Motor neuron (in vitro differentiated cells): Measurements from ENCODE around the gene TMEM18. TPM values are rescaled to one million over a fixed set of nuclear protein-coding genes. Genes with fewer than 3 reads are reported as not detected.

ENCODE experiments used
- ATAC-seq, 8 experiments: fragments of 200-7000 bp; cut with Tn5 transposase; replicated peaks in 6 of 8; 2 replicates each; pipeline ENCODE4 v1.8.0; 2021; ENCODE audit warnings: mild to moderate bottlenecking in 8 of 8, moderate library complexity in 8 of 8
- H3K27ac ChIP-seq, 2 donors: fragments of 250-450 bp; sonication (Bioruptor Pico); 2 replicates each; pipeline ENCODE4 v1.9.0; 2021; ENCODE audit warnings: antibody characterized with exemption in 2 of 2, mild to moderate bottlenecking in 2 of 2, moderate library complexity in 1 of 2
- H3K4me1 ChIP-seq, 2 donors: fragments of 250-450 bp; sonication (Bioruptor Pico); replicated peaks in 1 of 2; 2 replicates each; pipeline ENCODE4 v1.6.1; 2021; ENCODE audit warnings: antibody characterized with exemption in 2 of 2, mild to moderate bottlenecking in 2 of 2, moderate library complexity in 1 of 2
- H3K4me3 ChIP-seq, 5 donors: fragments of 250-450 bp; sonication (Bioruptor Pico); 2 replicates each; pipeline ENCODE4 v1.9.0; 2021; ENCODE audit warnings: antibody characterized with exemption in 5 of 5, mild to moderate bottlenecking in 5 of 5, moderate library complexity in 4 of 5
- WGBS, 10 experiments: fragments of 450-650 bp; shearing (Covaris generic); methylation state at CpG; one replicate each; pipeline ENCODE4 v1.0.0; 2022; 5-methylcytosine and 5-hydroxymethylcytosine counted together
- in situ Hi-C, 9 experiments: fragments of 400-800 bp; cut with MboI; loops; one replicate each; pipeline ENCODE4 v1.15.0; 2021; ENCODE audit warnings: low sequenced_read_pairs in 9 of 9, low pct_unique_long_range_greater_than_20kb in 2 of 9; ENCODE audit not compliant: unreplicated experiment in 9 of 9
- total RNA-seq, 8 experiments: library from RNA; unstranded; fragments of 300-600 nt; gene quantifications; 2 replicates each; pipeline versions ENCODE4 v1.2.3 to v1.2.4, GENCODE V29; 2022

TMEM18 gene
- total RNA-seq, 8 experiments from 2014 or later, result 10.5 to 16.0 (median 13.3) TPM

GRCh38 chr2:624551-625347 lies 52.5 kb downstream of the TMEM18 start:
- no peak overlapping the region for H3K4me3 ChIP-seq
- in situ Hi-C loops, result loop anchor here in 2 of 9 experiments (25.0 kb wide), 1 partner anchor 87 kb away; no protein-coding TSS in a partner anchor
- 13 to 100% (median 68%) methylated on average over 1 to 5 of the region's 11 CpGs; no CpG with 5 or more reads in 2 of the 10 experiments for WGBS, 10 experiments

DNA sequence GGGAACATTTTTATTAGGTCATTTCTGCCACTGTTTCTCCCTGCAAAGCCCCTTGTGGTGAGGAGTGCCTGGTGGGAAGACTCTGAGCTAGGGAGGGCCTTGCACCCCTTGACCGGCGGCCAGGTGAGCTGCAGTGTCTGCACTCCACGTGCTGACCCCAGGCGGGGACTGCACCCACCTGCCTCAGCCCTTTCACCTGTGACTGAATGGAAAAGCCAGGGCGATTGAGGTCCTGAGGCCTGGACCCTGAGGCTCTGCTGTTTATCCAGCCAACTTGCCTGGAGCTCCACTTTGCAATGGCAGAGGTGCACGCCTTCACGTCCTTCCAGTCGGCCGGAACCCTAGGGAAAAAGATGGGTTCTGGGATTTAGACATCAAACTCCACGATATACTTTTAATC lies 53.1 kb downstream of the TMEM18 start:
- Histone ChIP-seq H3K4me3 (no peak overlapping the region), H3K4me1 (peaks cover 27 to 28% of the 10 kb centered on the region in 2 donors), H3K27ac (no peak overlapping the region)
- 0 to 87% (median 80%) methylated on average over 1 to 8 of the region's 10 CpGs; no CpG with 5 or more reads in 3 of the 10 experiments for WGBS, 10 experiments
- in situ Hi-C loops, result no loop called here
- ATAC-seq, result no peak

More at GRCh38 chr2:624551-625347, 52.5 kb downstream of the TMEM18 start:
- Histone ChIP-seq H3K27ac (no peak overlapping the region), H3K4me1 (peaks cover 27 to 28% of the 10 kb centered on the region in 2 donors)
- ATAC-seq, result no peak

GRCh38 chr2:623130-623922 lies 53.9 kb downstream of the TMEM18 start:
- Histone ChIP-seq H3K4me1 (peaks cover 27 to 28% of the 10 kb centered on the region in 2 donors), H3K4me3 (no peak overlapping the region), H3K27ac (no peak overlapping the region)
- ATAC-seq, result peak in 4 of 8 experiments; percentile 16 to 65 (median 39)
- 25 to 100% (median 69%) methylated on average over 1 to 13 of the region's 13 CpGs; no CpG with 5 or more reads in 1 of the 10 experiments for WGBS, 10 experiments
- in situ Hi-C loops, result no loop called here

- in situ Hi-C loops, result no loop called here
- no peak overlapping the region for H3K4me3 ChIP-seq
- H3K27ac ChIP-seq, result no peak overlapping the region
- peaks cover 27 to 28% of the 10 kb centered on the region in 2 donors for H3K4me1 ChIP-seq
- WGBS, 10 experiments, result 54 to 100% (median 67%) methylated on average over 2 to 10 of the region's 10 CpGs
- peak in 5 of 8 experiments; percentile 53 to 79 (median 62) for ATAC-seq
Measured at GRCh38 chr2:622357-622756, 54.8 kb downstream of the TMEM18 start.

DNA sequence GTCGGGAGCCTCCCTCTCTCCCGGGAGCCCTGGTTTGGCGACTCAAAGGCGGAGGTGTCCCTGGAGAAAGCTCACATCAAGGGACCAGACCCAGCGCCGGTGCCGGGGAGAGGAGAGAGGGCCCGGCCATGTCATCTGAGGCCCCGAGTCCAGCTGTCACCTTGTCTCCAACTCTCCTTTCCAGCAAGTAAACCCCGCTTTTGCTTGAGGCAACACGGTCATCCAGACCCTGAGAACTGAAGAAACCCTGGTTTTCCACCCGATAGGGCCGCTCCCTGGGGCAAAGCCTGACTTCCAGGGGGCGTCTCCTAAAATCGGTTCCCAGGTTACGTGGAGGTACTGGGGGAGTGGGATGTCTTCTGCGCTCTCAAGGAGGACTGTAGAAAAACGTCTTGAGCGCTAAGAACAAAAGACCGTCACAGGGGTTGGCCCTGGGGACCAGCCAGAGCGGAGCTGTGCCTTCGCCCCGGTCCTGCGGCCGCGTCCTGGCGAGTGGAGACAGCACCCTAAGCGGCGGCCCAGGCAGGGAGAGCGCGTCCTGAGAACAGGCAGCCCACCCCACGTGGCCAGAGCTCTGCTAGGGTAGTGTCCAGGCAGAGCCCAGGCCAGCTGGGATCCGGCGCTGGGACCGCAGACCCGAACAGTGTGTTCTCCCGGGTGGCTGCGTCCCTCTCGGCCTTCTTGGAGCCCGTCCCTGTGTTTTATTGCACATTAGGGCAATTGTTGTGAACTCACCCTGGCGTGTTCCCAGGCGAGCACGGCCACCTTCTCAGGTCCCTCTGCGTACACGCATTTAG lies 55.7 kb downstream of the TMEM18 start:
- H3K27ac ChIP-seq, result no peak overlapping the region
- in situ Hi-C loops, result no loop called here
- H3K4me3 ChIP-seq, result no peak overlapping the region
- no peak for ATAC-seq
- 48 to 100% (median 95%) methylated on average over 1 to 24 of the region's 45 CpGs; no CpG with 5 or more reads in 1 of the 10 experiments for WGBS, 10 experiments
- H3K4me1 ChIP-seq, result peaks cover 27 to 28% of the 10 kb centered on the region in 2 donors

- Histone ChIP-seq H3K4me3 (no peak overlapping the region), H3K27ac (no peak overlapping the region), H3K4me1 (peaks cover 25 to 26% of the 10 kb centered on the region in 2 donors)
- ATAC-seq, result no peak
- WGBS, 10 experiments, result 70 to 100% (median 91%) methylated on average over 1 to 24 of the region's 58 CpGs; no CpG with 5 or more reads in 3 of the 10 experiments
- in situ Hi-C loops, result no loop called here
Measured at GRCh38 chr2:620471-621302, 56.5 kb downstream of the TMEM18 start.

DNA sequence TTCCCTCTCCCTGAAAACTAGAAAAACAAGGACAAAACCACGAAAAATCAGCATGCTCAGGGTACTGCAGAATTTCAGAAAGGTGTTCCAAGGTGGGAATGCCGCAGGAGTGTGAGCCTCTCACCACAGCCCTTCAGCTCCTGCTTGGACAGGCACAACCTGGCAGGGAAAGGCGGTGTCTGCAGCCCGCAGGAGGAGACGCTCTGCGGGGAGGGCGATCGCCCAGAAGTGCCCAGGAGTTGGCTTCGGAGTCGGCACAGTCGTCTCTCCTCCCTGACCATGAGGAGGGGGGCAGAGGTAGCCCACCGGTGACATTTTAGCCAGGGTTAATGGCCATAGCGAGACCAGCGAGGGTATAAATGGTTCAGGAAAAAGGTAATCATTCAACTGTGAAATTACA lies 57.2 kb downstream of the TMEM18 start:
- H3K4me1 ChIP-seq, result peaks cover 18 to 20% of the 10 kb centered on the region in 2 donors
- in situ Hi-C loops, result no loop called here

DNA sequence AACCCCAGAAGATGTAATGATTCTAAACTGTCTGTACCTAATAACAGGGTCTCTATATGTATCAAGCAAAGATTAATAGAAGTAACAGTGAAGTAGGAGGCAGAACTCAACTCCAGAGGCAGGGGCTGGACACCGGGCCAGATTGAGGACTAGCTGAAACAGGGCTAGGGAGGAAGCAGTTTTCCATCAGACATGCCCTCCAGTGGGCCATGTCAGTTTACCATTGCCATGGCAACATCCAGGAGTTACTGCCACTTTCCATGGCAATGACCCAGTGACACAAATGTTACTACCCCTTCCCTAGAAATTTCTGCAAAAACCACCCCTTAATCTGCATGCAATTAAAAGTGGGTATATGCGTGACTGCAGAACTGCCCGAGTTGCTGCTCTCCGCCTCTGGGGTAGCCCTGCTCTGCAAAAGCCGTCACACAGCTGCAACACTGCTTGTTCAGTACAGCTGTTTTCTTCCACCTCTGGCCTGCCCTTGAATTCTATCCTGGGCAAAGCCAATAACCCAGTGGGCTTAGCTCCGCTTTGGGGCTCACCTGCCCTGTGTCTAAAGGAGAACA lies 58.7 kb downstream of the TMEM18 start:
- peaks cover 10 to 15% of the 10 kb centered on the region in 2 donors for H3K4me1 ChIP-seq
- in situ Hi-C loops, result no loop called here
- H3K27ac ChIP-seq, result no peak overlapping the region
- H3K4me3 ChIP-seq, result no peak overlapping the region
- peak in 3 of 8 experiments; percentile 14 to 65 (median 58) for ATAC-seq
- 0 to 100% (median 79%) methylated on average over 1 to 6 of the region's 6 CpGs for WGBS, 10 experiments

More for the DNA sequence above, 57.2 kb downstream of the TMEM18 start:
- WGBS, 10 experiments, result 29 to 83% (median 70%) methylated on average over 1 to 13 of the region's 14 CpGs; no CpG with 5 or more reads in 2 of the 10 experiments
- ATAC-seq, result no peak
- Histone ChIP-seq H3K27ac (no peak overlapping the region), H3K4me3 (no peak overlapping the region)

DNA sequence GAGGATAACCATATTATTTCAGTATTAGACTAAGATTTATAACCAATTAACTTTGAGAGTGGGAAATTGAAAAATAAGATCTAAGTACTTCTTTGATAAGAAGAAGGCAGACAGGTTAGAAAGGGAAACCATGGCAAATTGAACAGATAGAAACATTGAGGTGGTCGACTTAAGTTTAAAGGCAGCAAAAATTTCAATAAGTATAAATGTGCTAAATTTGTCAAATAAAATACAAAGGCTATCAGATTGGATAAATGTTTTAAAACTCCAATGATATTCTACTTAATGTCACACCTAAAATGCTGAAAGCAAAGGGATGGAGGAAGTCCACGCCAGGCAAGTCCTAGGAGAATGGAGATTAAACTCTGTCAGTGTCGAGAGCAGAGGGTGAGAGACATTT lies 59.2 kb downstream of the TMEM18 start:
- WGBS, 10 experiments, result 16 to 100% (median 93%) methylated on average over 1 to 3 of the region's 3 CpGs; no CpG with 5 or more reads in 1 of the 10 experiments
- in situ Hi-C loops, result no loop called here
- Histone ChIP-seq H3K27ac (no peak overlapping the region), H3K4me1 (peaks cover 5 to 10% of the 10 kb centered on the region in 2 donors), H3K4me3 (no peak overlapping the region)
- ATAC-seq, result no peak
